GM23338 (cell line): ENCODE measurements around the gene TPP2.

Source experiments
- CTCF ChIP-seq, 2 experiments: fragments of 200-600 bp in 1 of 2; sonication (generic) in 1 of 2; conservative IDR thresholded peaks; 2 replicates each; pipeline versions ENCODE4 v1.5.1 to v1.6.1; 2016 to 2017; ENCODE audit warnings: antibody characterized with exemption in 2 of 2, low read depth in 2 of 2, mild to moderate bottlenecking in 2 of 2, moderate library complexity in 1 of 2
- ETS1 ChIP-seq: IDR thresholded peaks from 2 replicates; pipeline ENCODE4 v1.6.1; 2016; ENCODE audit warnings: antibody characterized with exemption
- EZH2 ChIP-seq: fragments of 200-600 bp; sonication (generic); IDR thresholded peaks from one replicate; pipeline ENCODE4 v1.8.0; 2017; ENCODE audit warnings: antibody characterized with exemption, mild to moderate bottlenecking, low read depth; ENCODE audit not compliant: unreplicated experiment
- EZH2phosphoT487 ChIP-seq: fragments of 200-600 bp; sonication (generic); IDR thresholded peaks from one replicate; pipeline ENCODE4 v1.8.1; 2018; ENCODE audit warnings: antibody characterized with exemption; ENCODE audit not compliant: unreplicated experiment
- JUNB ChIP-seq: IDR thresholded peaks from one replicate; pipeline ENCODE4 v1.6.1; 2016; ENCODE audit warnings: antibody characterized with exemption; ENCODE audit not compliant: unreplicated experiment
- NANOG ChIP-seq: IDR thresholded peaks from 2 replicates; pipeline ENCODE4 v1.6.1; 2016; ENCODE audit warnings: antibody characterized with exemption, borderline replicate concordance
- POLR2AphosphoS5 ChIP-seq: IDR thresholded peaks from 2 replicates; pipeline ENCODE4 v1.6.1; 2016; ENCODE audit warnings: antibody characterized with exemption, low read depth
- REST ChIP-seq: IDR thresholded peaks from one replicate; pipeline ENCODE4 v1.6.1; 2018; ENCODE audit warnings: antibody characterized with exemption; ENCODE audit not compliant: unreplicated experiment
- ZNF114 ChIP-seq: fragments of 250-450 bp; sonication (Bioruptor Pico); IDR thresholded peaks from 2 replicates; pipeline ENCODE4 v1.5.0; 2020; ENCODE audit warnings: mild to moderate bottlenecking, moderate library complexity

GRCh38 chr13:102667911-102668310 lies 71.1 kb downstream of the TPP2 start:
- TF ChIP-seq CTCF (conservative IDR thresholded peaks at IDR 0.05; ENCODE audit: low read depth in 2 of 2) (no peak), EZH2 (no peak), REST (no peak), EZH2phosphoT487 (no peak), POLR2AphosphoS5 (no peak), JUNB (no peak), NANOG (no peak), ZNF114 (no peak), ETS1 (no peak)
